Upper lobe of left lung (tissue), 4 donors: Measurements from ENCODE around the gene PRELID1.

ENCODE experiments used
- EP300 ChIP-seq, 4 donors: sonication (generic); formaldehyde crosslinking; IDR thresholded peaks; one replicate each; pipeline ENCODE4 v1.5.1; 2017; ENCODE audit warnings: antibody characterized with exemption in 4 of 4, control low read depth in 2 of 4
- POLR2A ChIP-seq, 4 donors: fragments of 450-650 bp; IDR thresholded peaks; one replicate each; pipeline ENCODE4 v1.5.1; 2016 to 2017; ENCODE audit warnings: antibody characterized with exemption in 4 of 4, mild to moderate bottlenecking in 2 of 4
- POLR2AphosphoS5 ChIP-seq, 2 donors: sonication (generic); formaldehyde crosslinking; IDR thresholded peaks; one replicate each; pipeline ENCODE4 v1.5.1; 2017; ENCODE audit warnings: antibody characterized with exemption in 2 of 2
- TF ChIP-seq, protein P1 (sequence below), 6 experiments: fragments of 450-650 bp in 4 of 6; fragments of 200-600 bp in 2 of 6; sonication (generic) in 2 of 6; IDR thresholded peaks; one replicate each; pipeline ENCODE4 v1.5.1; 2016 to 2019; ENCODE audit warnings: antibody characterized with exemption in 6 of 6

DNA sequence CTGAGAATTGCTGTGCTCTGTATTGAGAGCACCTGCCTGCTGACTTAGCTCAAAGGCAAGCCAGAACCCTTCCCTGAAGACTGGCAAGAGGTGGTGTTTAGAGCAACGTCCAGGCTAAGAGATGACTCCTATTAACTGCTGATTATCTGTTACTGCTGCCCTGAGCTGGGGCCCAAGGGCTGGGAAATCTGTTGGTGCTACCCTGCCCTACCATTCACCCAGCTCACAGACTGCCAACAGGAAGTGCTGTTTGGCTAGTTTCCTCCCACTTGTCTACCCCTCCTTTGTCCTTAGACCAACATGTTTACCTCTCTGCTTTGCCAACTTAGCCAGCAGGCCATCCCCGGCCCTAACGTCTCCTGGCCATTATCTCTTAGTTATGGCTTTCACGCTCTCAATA lies 7.0 kb upstream of the PRELID1 start:
- TF ChIP-seq, protein P1, sequence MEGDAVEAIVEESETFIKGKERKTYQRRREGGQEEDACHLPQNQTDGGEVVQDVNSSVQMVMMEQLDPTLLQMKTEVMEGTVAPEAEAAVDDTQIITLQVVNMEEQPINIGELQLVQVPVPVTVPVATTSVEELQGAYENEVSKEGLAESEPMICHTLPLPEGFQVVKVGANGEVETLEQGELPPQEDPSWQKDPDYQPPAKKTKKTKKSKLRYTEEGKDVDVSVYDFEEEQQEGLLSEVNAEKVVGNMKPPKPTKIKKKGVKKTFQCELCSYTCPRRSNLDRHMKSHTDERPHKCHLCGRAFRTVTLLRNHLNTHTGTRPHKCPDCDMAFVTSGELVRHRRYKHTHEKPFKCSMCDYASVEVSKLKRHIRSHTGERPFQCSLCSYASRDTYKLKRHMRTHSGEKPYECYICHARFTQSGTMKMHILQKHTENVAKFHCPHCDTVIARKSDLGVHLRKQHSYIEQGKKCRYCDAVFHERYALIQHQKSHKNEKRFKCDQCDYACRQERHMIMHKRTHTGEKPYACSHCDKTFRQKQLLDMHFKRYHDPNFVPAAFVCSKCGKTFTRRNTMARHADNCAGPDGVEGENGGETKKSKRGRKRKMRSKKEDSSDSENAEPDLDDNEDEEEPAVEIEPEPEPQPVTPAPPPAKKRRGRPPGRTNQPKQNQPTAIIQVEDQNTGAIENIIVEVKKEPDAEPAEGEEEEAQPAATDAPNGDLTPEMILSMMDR (IDR thresholded peaks at IDR 0.05): no peak
- TF ChIP-seq POLR2A (IDR thresholded peaks at IDR 0.05) (no peak), EP300 (IDR thresholded peaks at IDR 0.05) (no peak), POLR2AphosphoS5 (IDR thresholded peaks at IDR 0.05) (no peak)
